ENCODE measurements around the gene KNTC1.

DNA sequence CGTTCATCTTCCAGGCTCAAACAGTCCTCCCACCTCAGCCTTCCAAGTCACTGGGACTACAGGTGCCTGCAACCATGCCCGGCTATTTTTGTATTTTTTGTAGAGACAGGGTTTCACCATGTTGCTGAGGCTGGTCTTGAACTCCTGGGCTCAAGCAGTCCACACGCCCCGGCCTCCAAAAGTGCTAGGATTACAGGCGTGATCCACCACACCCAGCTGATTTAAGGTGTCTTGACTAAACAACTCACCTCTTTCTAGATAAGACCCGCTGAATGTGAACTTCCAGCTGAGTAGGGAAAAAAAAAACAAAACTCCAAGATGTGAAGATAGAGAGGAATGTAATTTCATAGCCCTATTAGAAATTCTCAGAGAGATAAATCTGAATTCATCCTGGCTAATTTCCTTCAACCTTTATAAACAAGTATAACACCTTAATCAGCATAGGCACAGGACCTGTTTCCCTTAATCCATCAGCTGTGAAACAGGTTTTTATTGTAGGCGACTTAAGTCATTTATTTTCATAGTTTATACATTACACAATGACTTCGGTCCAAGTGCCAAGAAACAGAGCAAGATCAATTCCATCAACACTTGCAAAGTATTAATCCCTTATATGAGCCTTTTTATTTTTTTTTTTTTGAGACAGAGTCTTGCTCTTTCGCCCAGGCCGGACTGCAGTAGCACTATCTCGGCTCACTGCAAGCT lies 124.6 kb downstream of the KNTC1 start:
- TF ChIP-seq POLR2A (IDR thresholded peaks at IDR 0.05) (no peak), EP300 (IDR thresholded peaks at IDR 0.05) (no peak)
